HepG2 (cell line): ENCODE data around the gene ANKRD42. TPM values are rescaled to one million over a fixed set of nuclear protein-coding genes. Genes with fewer than 3 reads are reported as not detected.
A peak's percentile ranks its signal among the peaks of the same experiment; 100 is the strongest.

Experiments
- ATM ChIP-seq: fragments of 450-650 bp; IDR thresholded peaks from 2 replicates; pipeline ENCODE4 v1.7.1; 2017; ENCODE audit warnings: mild to moderate bottlenecking, borderline replicate concordance
- CREB1 ChIP-seq, 2 experiments: fragments of 450-650 bp in 1 of 2; IDR thresholded peaks; 2 replicates each; pipeline ENCODE4 v1.6.1; 2016 to 2017; ENCODE audit warnings: control low read depth in 1 of 2, mild to moderate bottlenecking in 1 of 2, missing compliant biosample characterization in 1 of 2, missing genetic modification characterization in 1 of 2
- DMAP1 ChIP-seq: IDR thresholded peaks from 2 replicates; pipeline ENCODE4 v1.6.1; 2016
- GABPA ChIP-seq, 2 experiments: IDR thresholded peaks; 2 replicates each; pipeline ENCODE4 v1.6.1; 2011 to 2016; ENCODE audit warnings: low read depth in 2 of 2, low read length in 1 of 2, missing biosample characterization in 1 of 2, missing genetic modification characterization in 1 of 2
- GMEB2 ChIP-seq: IDR thresholded peaks from 2 replicates; pipeline ENCODE4 v1.6.1; 2016; ENCODE audit warnings: missing biosample characterization, missing genetic modification reagents, low read depth
- GPN1 ChIP-seq: sonication (generic); formaldehyde crosslinking; IDR thresholded peaks from 2 replicates; pipeline ENCODE4 v1.5.1; 2020; ENCODE audit warnings: missing genetic modification reagents, borderline replicate concordance
- GTF3A ChIP-seq: sonication (generic); formaldehyde crosslinking; conservative IDR thresholded peaks from 2 replicates; pipeline ENCODE4 v1.4.0; 2020; ENCODE audit warnings: mild to moderate bottlenecking, missing genetic modification reagents
- KAT2B ChIP-seq: fragments of 150-350 bp; IDR thresholded peaks from 2 replicates; pipeline ENCODE4 v1.6.1; 2014; ENCODE audit warnings: low read depth, low read length, borderline replicate concordance
- NFYC ChIP-seq: IDR thresholded peaks from 2 replicates; pipeline ENCODE4 v1.6.1; 2016; ENCODE audit warnings: missing genetic modification reagents, missing compliant biosample characterization
- PTBP1 ChIP-seq: fragments of 200-400 bp; formaldehyde crosslinking; IDR thresholded peaks from 2 replicates; pipeline ENCODE4 v1.6.1; 2018; ENCODE audit warnings: low read length, low read depth; ENCODE audit not compliant: poor library complexity, severe bottlenecking
- RFX3 ChIP-seq: IDR thresholded peaks from 2 replicates; pipeline ENCODE4 v1.6.1; 2016; ENCODE audit warnings: missing biosample characterization, missing genetic modification reagents
- SMAD3 ChIP-seq: sonication (generic); formaldehyde crosslinking; IDR thresholded peaks from 2 replicates; pipeline ENCODE4 v1.4.0; 2020; ENCODE audit warnings: missing genetic modification reagents
- SOX5 ChIP-seq: IDR thresholded peaks from 2 replicates; pipeline ENCODE4 v1.6.1; 2016; ENCODE audit warnings: borderline replicate concordance
- SPEN ChIP-seq: sonication (generic); formaldehyde crosslinking; IDR thresholded peaks from 2 replicates; pipeline ENCODE4 v1.5.1; 2020; ENCODE audit warnings: low read depth, mild to moderate bottlenecking, missing genetic modification reagents
- TBL1XR1 ChIP-seq: fragments of 150-350 bp; IDR thresholded peaks from 2 replicates; pipeline ENCODE4 v1.6.1; 2014; ENCODE audit warnings: borderline replicate concordance, low read length; ENCODE audit not compliant: partially characterized antibody
- ZBTB2 ChIP-seq: sonication (generic); formaldehyde crosslinking; IDR thresholded peaks from 2 replicates; pipeline ENCODE4 v1.8.0; 2022; ENCODE audit warnings: low read depth, missing genetic modification reagents
- ZIK1 ChIP-seq: sonication (generic); formaldehyde crosslinking; IDR thresholded peaks from 2 replicates; pipeline ENCODE4 v1.5.0; 2020; ENCODE audit warnings: mild to moderate bottlenecking, low read depth, missing genetic modification reagents, borderline replicate concordance
- ZNF496 ChIP-seq: sonication (generic); formaldehyde crosslinking; IDR thresholded peaks from 2 replicates; pipeline ENCODE4 v1.8.1; 2023; ENCODE audit warnings: mild to moderate bottlenecking, moderate library complexity, missing genetic modification reagents; ENCODE audit not compliant: insufficient replicate concordance
- ZNF513 ChIP-seq: sonication (generic); formaldehyde crosslinking; conservative IDR thresholded peaks from 2 replicates; pipeline ENCODE4 v1.5.0; 2020; ENCODE audit warnings: missing genetic modification reagents
- ZNF768 ChIP-seq: sonication (generic); formaldehyde crosslinking; IDR thresholded peaks from 2 replicates; pipeline ENCODE4 v1.4.0; 2020; ENCODE audit warnings: missing genetic modification reagents
- ZNF883 ChIP-seq: sonication (generic); formaldehyde crosslinking; IDR thresholded peaks from 2 replicates; pipeline ENCODE4 v1.5.1; 2020; ENCODE audit warnings: mild to moderate bottlenecking, missing genetic modification reagents; ENCODE audit errors: not compliant biosample characterization
- polyA plus RNA-seq, 8 experiments: library from polyadenylated mRNA; depleted of rRNA in 3 of 8; stranded (reverse) in 7 of 8; unstranded in 1 of 8; fragments of >200 nt; fragmentation: Illumina TruSeq in 4 of 8; extraction: Trizol in 4 of 8; gene quantifications; 2 replicates each; pipeline versions ENCODE4 v1.2.1 to v1.2.3, GENCODE V29; 2011 to 2016; ENCODE audit warnings: low read depth in 4 of 8, missing spikeins in 1 of 8, mixed read lengths in 1 of 8; ENCODE audit not compliant: insufficient read depth in 1 of 8
- total RNA-seq, 5 experiments: library from RNA; depleted of rRNA; stranded (reverse); fragments of >200 nt; fragmentation: Illumina TruSeq; extraction: Trizol; gene quantifications; 2 replicates each; pipeline ENCODE4 v1.2.3, GENCODE V29; 2016; ENCODE audit warnings: low read depth in 1 of 5
- TF ChIP-seq, protein P1 (sequence below): IDR thresholded peaks from 2 replicates; pipeline ENCODE4 v1.6.1; 2016; ENCODE audit warnings: missing genetic modification reagents, missing compliant biosample characterization
- TF ChIP-seq, protein P2 (sequence below): sonication (generic); formaldehyde crosslinking; IDR thresholded peaks from 2 replicates; pipeline ENCODE4 v1.5.0; 2020; ENCODE audit warnings: mild to moderate bottlenecking, low read depth, missing genetic modification reagents, borderline replicate concordance
- TF ChIP-seq, protein P3 (sequence below): IDR thresholded peaks from 2 replicates; pipeline ENCODE4 v1.6.1; 2012; ENCODE audit warnings: inconsistent platforms

Gene ANKRD42
- total and polyA plus RNA-seq, 2 of the 13 experiments (the other 11 are each of a cell fraction or from before 2014, with no cell fraction given) = 2.2 to 3.7 TPM

GRCh38 chr11:83285771-83286528, 92.4 kb downstream of the ANKRD42 start, which contains the start of gene CCDC90B (continued):
- TF ChIP-seq SPEN (peak; percentile 76), KAT2B (no peak), DMAP1 (CRISPR knock-in tag) (peak; percentile 97), SOX5 (CRISPR knock-in tag) (peak; percentile 71), ZNF883 (CRISPR knock-in tag) (no peak), ZNF496 (no peak), ZNF768 (CRISPR knock-in tag) (peak; percentile 40; the same call in 1 of the 2 replicates), RFX3 (no peak), ZIK1 (CRISPR knock-in tag) (peak; percentile 24; the same call in 1 of the 2 replicates), ATM (no peak), GMEB2 (CRISPR knock-in tag) (peak; percentile 89), ZBTB2 (CRISPR knock-in tag) (0 out of 2 replicates have a peak, but pooled peaks have one; percentile 51), CREB1 (IDR thresholded peaks at IDR 0.05) (peak; percentile 80), CREB1 (CRISPR knock-in tag; IDR thresholded peaks at IDR 0.05) (peak; percentile 97), GPN1 (CRISPR knock-in tag) (no peak), TBL1XR1 (peak; percentile 38), NFYC (CRISPR knock-in tag) (no peak; the same call in 1 of the 2 replicates), ZNF513 (CRISPR knock-in tag) (0 out of 2 replicates have a peak, but pooled peaks have one; percentile 57), GABPA (IDR thresholded peaks at IDR 0.05; ENCODE audit: low read depth, low read length) (peak; percentile 74), GABPA (CRISPR knock-in tag; IDR thresholded peaks at IDR 0.05; ENCODE audit: low read depth) (peak; percentile 89), GTF3A (0 out of 2 replicates have a peak, but pooled peaks have one; percentile 23), SMAD3 (CRISPR knock-in tag) (no peak; the same call in 1 of the 2 replicates), PTBP1 (no peak)
- TF ChIP-seq, protein P1, sequence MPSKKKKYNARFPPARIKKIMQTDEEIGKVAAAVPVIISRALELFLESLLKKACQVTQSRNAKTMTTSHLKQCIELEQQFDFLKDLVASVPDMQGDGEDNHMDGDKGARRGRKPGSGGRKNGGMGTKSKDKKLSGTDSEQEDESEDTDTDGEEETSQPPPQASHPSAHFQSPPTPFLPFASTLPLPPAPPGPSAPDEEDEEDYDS (CRISPR knock-in tag) = peak; percentile 88
- TF ChIP-seq, protein P2, sequence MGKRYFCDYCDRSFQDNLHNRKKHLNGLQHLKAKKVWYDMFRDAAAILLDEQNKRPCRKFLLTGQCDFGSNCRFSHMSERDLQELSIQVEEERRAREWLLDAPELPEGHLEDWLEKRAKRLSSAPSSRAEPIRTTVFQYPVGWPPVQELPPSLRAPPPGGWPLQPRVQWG (CRISPR knock-in tag) = no peak
- TF ChIP-seq, protein P3, sequence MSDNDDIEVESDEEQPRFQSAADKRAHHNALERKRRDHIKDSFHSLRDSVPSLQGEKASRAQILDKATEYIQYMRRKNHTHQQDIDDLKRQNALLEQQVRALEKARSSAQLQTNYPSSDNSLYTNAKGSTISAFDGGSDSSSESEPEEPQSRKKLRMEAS = peak; percentile 69
